AG04449 (cell line): Measurements from ENCODE around the gene SPATA45.

Source experiments
- CTCF ChIA-PET: fragments of 350-600 bp; formaldehyde crosslinking; extraction: SDS; loops from one replicate; lab custom pipeline; 2021; ENCODE audit warnings: antibody characterized with exemption; lab: Yijun Ruan, JAX
- POLR2A ChIA-PET: fragments of 400-600, 350-600 bp; formaldehyde crosslinking; extraction: SDS; loops from one replicate; lab custom pipeline; 2020; ENCODE audit warnings: antibody characterized with exemption, inconsistent platforms; lab: Yijun Ruan, JAX
- DNase-seq: peaks from one replicate; pipeline ENCODE4 v3.0.0-alpha.2; 2010; ENCODE audit warnings: low read depth, low spot score
- H3K4me3 ChIP-seq: 2 replicates; pipeline ENCODE4 v1.5.1; 2011; ENCODE audit warnings: low read depth, mild to moderate bottlenecking, control low read depth, low read length
- CTCF ChIP-seq: IDR thresholded peaks from one replicate; pipeline ENCODE4 v1.5.1; 2011; ENCODE audit warnings: mild to moderate bottlenecking, moderate library complexity, low read length, control low read depth, inconsistent platforms; ENCODE audit not compliant: insufficient read depth; ENCODE audit errors: missing control alignments

Gene SPATA45

GRCh38 chr1:212791676-212792395 is 55.6 kb downstream of the SPATA45 start, which contains the start of the genes NSL1 and TATDN3:
TSS of gene NSL1 (minus strand) at chr1:212791777. CDS start at chr1:212791763, 14 bp downstream.
TSS of gene TATDN3 (plus strand) at chr1:212791894. CDS start at chr1:212791922, 28 bp downstream.
- TF ChIP-seq CTCF, result no peak
- DNase-seq, result no peak
- H3K4me3 ChIP-seq, result peak within 1 kb of the TSS; percentile 95
- POLR2A ChIA-PET, result interaction anchor here (0.5 to 1.7 kb wide), 5 partner anchors 10 to 1373 kb away, joined by 3 to 10 read pairs (median 3); partner anchors contain the start of genes ATF3 and FLVCR1
- CTCF ChIA-PET, result interaction anchor here (1.1 to 4.3 kb wide), 6 partner anchors 10 to 721 kb away, joined by 4 to 29 read pairs (median 11); no protein-coding TSS in a partner anchor

- H3K4me3 ChIP-seq, result peak overlapping the region; percentile 95
- no peak for DNase-seq
- ChIA-PET CTCF (interaction anchor here (0.8 to 4.3 kb wide), 7 partner anchors 10 to 721 kb away, joined by 3 to 29 read pairs (median 6); no protein-coding TSS in a partner anchor), POLR2A (interaction anchor here (0.5 to 1.7 kb wide), 6 partner anchors 11 to 1373 kb away, joined by 3 to 10 read pairs (median 3); partner anchors contain the start of genes ATF3 and FLVCR1)
- no peak for TF ChIP-seq CTCF
Observed at GRCh38 chr1:212791261-212791675, 56.2 kb downstream of the SPATA45 start.

- no peak for TF ChIP-seq CTCF
- CTCF ChIA-PET, result interaction anchor here (1.0 to 4.9 kb wide), 11 partner anchors 10 to 330 kb away, joined by 3 to 57 read pairs (median 5); no protein-coding TSS in a partner anchor
- POLR2A ChIA-PET, result interaction anchor here (0.6 kb wide), 1 partner anchor 125 kb away, joined by 3 read pairs; no protein-coding TSS in a partner anchor
- H3K4me3 ChIP-seq, result no peak overlapping the region
- DNase-seq, result no peak
Observed at GRCh38 chr1:212785871-212786270, 61.6 kb downstream of the SPATA45 start.

GRCh38 chr1:212783976-212784375 is 63.5 kb downstream of the SPATA45 start:
- no peak for DNase-seq
- ChIA-PET CTCF (interaction anchor here (2.7 to 4.9 kb wide), 4 partner anchors 119 to 327 kb away, joined by 14 to 57 read pairs (median 31); no protein-coding TSS in a partner anchor), POLR2A (no interaction called here)
- H3K4me3 ChIP-seq, result no peak overlapping the region
- no peak for TF ChIP-seq CTCF

- DNase-seq, result no peak
- peak; percentile 36 for TF ChIP-seq CTCF
- POLR2A ChIA-PET, result no interaction called here
- CTCF ChIA-PET, result interaction anchor here (0.7 to 3.7 kb wide), 26 partner anchors 9 to 325 kb away, joined by 3 to 62 read pairs (median 7); partner anchors contain the start of genes NSL1 and TATDN3
- no peak overlapping the region for H3K4me3 ChIP-seq
Observed at GRCh38 chr1:212782422-212783154, 64.9 kb downstream of the SPATA45 start.
